Neural progenitor cell (in vitro differentiated cells): ENCODE results near the gene IL31.

ENCODE experiments used
- CTCF ChIP-seq: fragments of 200-600 bp; sonication (generic); IDR thresholded peaks from 2 replicates; pipeline ENCODE4 v1.5.1; 2017; ENCODE audit warnings: antibody characterized with exemption, mild to moderate bottlenecking
- EZH2 ChIP-seq: fragments of 200-600 bp; sonication (generic); IDR thresholded peaks from 2 replicates; pipeline ENCODE4 v1.6.1; 2017; ENCODE audit warnings: antibody characterized with exemption, mild to moderate bottlenecking, moderate library complexity
- EZH2phosphoT487 ChIP-seq: fragments of 200-600 bp; sonication (generic); IDR thresholded peaks from 2 replicates; pipeline ENCODE4 v1.6.1; 2017; ENCODE audit warnings: antibody characterized with exemption

- no peak for TF ChIP-seq CTCF
- TF ChIP-seq EZH2, result no peak
- TF ChIP-seq EZH2phosphoT487, result no peak
Observed at GRCh38 chr12:122158700-122159285, 15.2 kb downstream of the IL31 start.
